ENCODE results near the gene SCN10A.

DNA sequence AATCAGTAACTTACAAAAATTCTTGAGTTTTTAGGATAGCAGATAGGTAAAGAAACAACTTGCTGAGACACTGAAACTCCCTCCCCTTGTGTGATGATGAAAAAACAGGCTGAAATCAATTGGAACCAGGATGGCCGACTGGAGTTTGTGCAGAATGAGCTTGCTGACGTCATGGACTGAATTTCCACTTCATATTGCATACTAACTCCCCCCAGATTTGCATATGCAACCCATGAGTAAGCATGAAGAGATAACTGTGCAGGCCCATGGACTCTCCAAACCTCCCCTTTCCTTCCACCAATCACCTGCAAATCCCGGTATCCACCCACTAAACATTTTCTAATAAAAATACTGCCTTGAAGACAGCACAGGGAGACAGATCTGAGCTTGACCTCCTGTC, 84.5 kb downstream of the SCN10A start:
- TF ChIP-seq JUN (CRISPR knock-in tag; IDR thresholded peaks at IDR 0.05) (no peak), ETV6 (CRISPR knock-in tag; IDR thresholded peaks at IDR 0.05) (no peak), IRF1 (CRISPR knock-in tag; IDR thresholded peaks at IDR 0.05) (no peak), MAX (CRISPR knock-in tag; IDR thresholded peaks at IDR 0.05) (no peak), CBFB (CRISPR knock-in tag; IDR thresholded peaks at IDR 0.05; ENCODE audit: low read depth) (no peak), TP53 (CRISPR knock-in tag; IDR thresholded peaks at IDR 0.05) (no peak), ATF2 (CRISPR knock-in tag; IDR thresholded peaks at IDR 0.05; ENCODE audit: borderline replicate concordance, low read depth) (no peak)
- TF ChIP-seq, protein P1, sequence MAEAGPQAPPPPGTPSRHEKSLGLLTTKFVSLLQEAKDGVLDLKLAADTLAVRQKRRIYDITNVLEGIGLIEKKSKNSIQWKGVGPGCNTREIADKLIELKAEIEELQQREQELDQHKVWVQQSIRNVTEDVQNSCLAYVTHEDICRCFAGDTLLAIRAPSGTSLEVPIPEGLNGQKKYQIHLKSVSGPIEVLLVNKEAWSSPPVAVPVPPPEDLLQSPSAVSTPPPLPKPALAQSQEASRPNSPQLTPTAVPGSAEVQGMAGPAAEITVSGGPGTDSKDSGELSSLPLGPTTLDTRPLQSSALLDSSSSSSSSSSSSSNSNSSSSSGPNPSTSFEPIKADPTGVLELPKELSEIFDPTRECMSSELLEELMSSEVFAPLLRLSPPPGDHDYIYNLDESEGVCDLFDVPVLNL (CRISPR knock-in tag; IDR thresholded peaks at IDR 0.05; ENCODE audit: borderline replicate concordance, low read depth): no peak
- TF ChIP-seq, protein P2, sequence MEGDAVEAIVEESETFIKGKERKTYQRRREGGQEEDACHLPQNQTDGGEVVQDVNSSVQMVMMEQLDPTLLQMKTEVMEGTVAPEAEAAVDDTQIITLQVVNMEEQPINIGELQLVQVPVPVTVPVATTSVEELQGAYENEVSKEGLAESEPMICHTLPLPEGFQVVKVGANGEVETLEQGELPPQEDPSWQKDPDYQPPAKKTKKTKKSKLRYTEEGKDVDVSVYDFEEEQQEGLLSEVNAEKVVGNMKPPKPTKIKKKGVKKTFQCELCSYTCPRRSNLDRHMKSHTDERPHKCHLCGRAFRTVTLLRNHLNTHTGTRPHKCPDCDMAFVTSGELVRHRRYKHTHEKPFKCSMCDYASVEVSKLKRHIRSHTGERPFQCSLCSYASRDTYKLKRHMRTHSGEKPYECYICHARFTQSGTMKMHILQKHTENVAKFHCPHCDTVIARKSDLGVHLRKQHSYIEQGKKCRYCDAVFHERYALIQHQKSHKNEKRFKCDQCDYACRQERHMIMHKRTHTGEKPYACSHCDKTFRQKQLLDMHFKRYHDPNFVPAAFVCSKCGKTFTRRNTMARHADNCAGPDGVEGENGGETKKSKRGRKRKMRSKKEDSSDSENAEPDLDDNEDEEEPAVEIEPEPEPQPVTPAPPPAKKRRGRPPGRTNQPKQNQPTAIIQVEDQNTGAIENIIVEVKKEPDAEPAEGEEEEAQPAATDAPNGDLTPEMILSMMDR (IDR thresholded peaks at IDR 0.05): no peak
